GM12892 (cell line): ENCODE measurements around the gene NCR1.
"Not testable (repeated sequence)": the region's sequence is repeated elsewhere in the genome, so short reads cannot be mapped to it uniquely, and the experiment has no call there.

ENCODE experiments used
- POLR2A ChIP-seq: IDR thresholded peaks from 2 replicates; pipeline ENCODE4 v1.6.1; 2011; ENCODE audit warnings: low read depth, low read length, control low read depth
- POLR2AphosphoS5 ChIP-seq: IDR thresholded peaks from 2 replicates; pipeline ENCODE4 v1.6.1; 2011; ENCODE audit warnings: low read depth, low read length, control low read depth
- TAF1 ChIP-seq: IDR thresholded peaks from 2 replicates; pipeline ENCODE4 v1.6.1; 2011; ENCODE audit warnings: low read depth, mild to moderate bottlenecking, control low read depth, low read length, borderline replicate concordance

- not testable (repeated sequence) for TF ChIP-seq POLR2AphosphoS5, POLR2A, TAF1
Observed at GRCh38 chr19:54953345-54953713, 47.4 kb downstream of the NCR1 start.
